ENCODE data around the gene SLBP. TPM values are rescaled to one million over a fixed set of nuclear protein-coding genes. Genes with fewer than 3 reads are reported as not detected.

SLBP gene
- total RNA-seq, 1 donor from 2014 or later = 45.8 TPM

DNA sequence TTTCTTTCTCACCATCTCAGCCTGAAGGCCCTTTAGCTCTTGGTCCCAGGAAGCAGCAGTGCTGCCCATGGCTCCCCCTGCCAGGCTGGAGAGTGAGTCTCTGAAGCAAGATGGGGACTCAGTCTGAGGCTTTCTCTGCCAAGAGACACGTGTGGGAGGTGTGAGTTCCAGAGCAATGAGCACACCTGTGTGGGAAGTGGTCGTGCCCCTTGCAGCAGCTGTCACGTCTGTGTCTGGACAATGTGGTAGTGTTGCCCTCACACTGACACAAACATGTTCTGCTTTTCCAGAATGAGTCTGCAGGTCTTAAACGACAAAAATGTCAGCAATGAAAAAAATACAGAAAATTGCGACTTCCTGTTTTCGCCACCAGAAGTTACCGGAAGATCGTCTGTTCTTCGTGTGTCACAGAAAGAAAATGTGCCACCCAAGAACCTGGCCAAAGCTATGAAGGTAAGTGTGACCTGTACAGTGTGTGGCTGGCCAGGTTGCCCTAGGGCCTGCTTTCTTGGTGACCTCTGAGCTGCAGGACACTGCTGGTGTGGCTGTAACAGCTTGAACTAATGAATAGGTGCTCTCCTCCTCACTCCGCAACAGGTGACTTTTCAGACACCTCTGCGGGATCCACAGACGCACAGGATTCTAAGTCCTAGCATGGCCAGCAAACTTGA is 11.1 kb upstream of the SLBP start:
- no peak for DNase-seq (ENCODE audit: low spot score in 2 of 2, unreplicated experiment in 2 of 2)
- H3K9me3 Mint-ChIP-seq = no peaks in the 10 kb centered on the region
- peaks cover 8% of the 10 kb centered on the region for H3K36me3 Mint-ChIP-seq
- no peak overlapping the region for H3K27ac Mint-ChIP-seq
- no peaks in the 10 kb centered on the region for H3K27me3 Mint-ChIP-seq (ENCODE audit: low read depth)
- H3K4me1 Mint-ChIP-seq = peaks cover 30% of the 10 kb centered on the region
- TF ChIP-seq, protein P1, sequence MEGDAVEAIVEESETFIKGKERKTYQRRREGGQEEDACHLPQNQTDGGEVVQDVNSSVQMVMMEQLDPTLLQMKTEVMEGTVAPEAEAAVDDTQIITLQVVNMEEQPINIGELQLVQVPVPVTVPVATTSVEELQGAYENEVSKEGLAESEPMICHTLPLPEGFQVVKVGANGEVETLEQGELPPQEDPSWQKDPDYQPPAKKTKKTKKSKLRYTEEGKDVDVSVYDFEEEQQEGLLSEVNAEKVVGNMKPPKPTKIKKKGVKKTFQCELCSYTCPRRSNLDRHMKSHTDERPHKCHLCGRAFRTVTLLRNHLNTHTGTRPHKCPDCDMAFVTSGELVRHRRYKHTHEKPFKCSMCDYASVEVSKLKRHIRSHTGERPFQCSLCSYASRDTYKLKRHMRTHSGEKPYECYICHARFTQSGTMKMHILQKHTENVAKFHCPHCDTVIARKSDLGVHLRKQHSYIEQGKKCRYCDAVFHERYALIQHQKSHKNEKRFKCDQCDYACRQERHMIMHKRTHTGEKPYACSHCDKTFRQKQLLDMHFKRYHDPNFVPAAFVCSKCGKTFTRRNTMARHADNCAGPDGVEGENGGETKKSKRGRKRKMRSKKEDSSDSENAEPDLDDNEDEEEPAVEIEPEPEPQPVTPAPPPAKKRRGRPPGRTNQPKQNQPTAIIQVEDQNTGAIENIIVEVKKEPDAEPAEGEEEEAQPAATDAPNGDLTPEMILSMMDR (IDR thresholded peaks at IDR 0.05; ENCODE audit: unreplicated experiment) = no peak
- peak overlapping the region; percentile 84 for H3K4me3 Mint-ChIP-seq

- peak overlapping the region; percentile 84 for H3K4me3 Mint-ChIP-seq
- TF ChIP-seq, protein P1 (IDR thresholded peaks at IDR 0.05; ENCODE audit: unreplicated experiment) = no peak
- H3K9me3 Mint-ChIP-seq = no peaks in the 10 kb centered on the region
- H3K27ac Mint-ChIP-seq = peak overlapping the region; percentile 76
- H3K4me1 Mint-ChIP-seq = peaks cover 30% of the 10 kb centered on the region
- no peaks in the 10 kb centered on the region for H3K27me3 Mint-ChIP-seq (ENCODE audit: low read depth)
- no peak for DNase-seq (ENCODE audit: low spot score in 2 of 2, unreplicated experiment in 2 of 2)
- H3K36me3 Mint-ChIP-seq = peaks cover 5% of the 10 kb centered on the region
Observed at GRCh38 chr4:1722551-1723118, 10.5 kb upstream of the SLBP start.

DNA sequence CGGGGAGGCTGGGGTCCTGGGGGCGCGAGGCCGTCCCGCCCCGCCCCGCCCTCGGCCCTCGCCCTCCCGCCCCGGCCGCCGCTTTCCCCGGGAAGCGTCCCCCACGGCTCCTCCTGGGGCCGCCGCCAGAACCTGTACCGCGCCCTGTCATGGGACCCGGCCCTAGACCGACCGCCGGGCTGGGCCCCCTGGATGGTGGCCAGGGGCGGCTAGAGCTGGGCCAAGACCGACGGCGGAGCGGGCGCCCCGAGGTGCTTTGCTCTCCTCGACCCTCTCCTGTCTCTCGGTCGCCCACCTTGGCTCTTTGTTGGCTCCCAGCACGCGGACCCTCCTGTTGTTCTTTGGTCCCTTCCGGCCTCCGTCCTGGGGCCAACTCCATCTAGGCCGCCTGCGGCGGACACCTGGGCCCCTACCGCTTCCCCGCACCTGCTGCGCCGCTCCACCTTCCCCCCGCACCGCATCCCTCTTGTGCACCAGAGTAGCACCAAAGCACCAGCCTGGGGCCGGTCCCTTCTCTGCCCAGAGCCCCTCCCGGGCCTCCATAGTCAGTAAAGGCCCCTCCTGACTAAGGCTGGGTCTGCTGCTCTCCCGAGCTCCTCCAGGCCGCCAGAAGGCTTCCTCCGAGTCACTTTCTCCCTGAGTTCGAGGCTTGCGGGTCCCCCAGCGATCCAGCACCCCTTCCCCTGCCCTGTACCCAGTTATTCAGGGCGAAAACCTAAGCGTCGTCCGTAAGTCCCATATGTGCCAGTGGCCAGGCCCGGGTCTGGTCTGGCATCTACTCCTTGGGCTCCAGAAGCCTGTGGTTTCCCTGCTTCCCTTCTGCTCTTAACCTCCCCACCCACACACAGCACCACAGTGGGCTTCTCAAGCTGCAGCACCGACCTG is 9.8 kb upstream of the SLBP start:
- Mint-ChIP-seq H3K36me3 (peaks cover 5% of the 10 kb centered on the region), H3K4me3 (peak overlapping the region; percentile 84), H3K27ac (peak overlapping the region; percentile 76), H3K9me3 (no peaks in the 10 kb centered on the region), H3K4me1 (peaks cover 30% of the 10 kb centered on the region), H3K27me3 (ENCODE audit: low read depth) (no peaks in the 10 kb centered on the region)
- DNase-seq (ENCODE audit: low spot score in 2 of 2, unreplicated experiment in 2 of 2) = no peak
- TF ChIP-seq, protein P1 (IDR thresholded peaks at IDR 0.05; ENCODE audit: unreplicated experiment) = no peak

- Mint-ChIP-seq H3K36me3 (peaks cover 1% of the 10 kb centered on the region), H3K4me3 (peak within 1 kb of the TSS; percentile 85), H3K27ac (peak within 1 kb of the TSS; percentile 96), H3K9me3 (no peaks in the 10 kb centered on the region), H3K27me3 (ENCODE audit: low read depth) (no peaks in the 10 kb centered on the region), H3K4me1 (peaks cover 30% of the 10 kb centered on the region)
- DNase-seq (ENCODE audit: low spot score in 2 of 2, unreplicated experiment in 2 of 2) = peak; percentile 86 to 91
- TF ChIP-seq, protein P1 (IDR thresholded peaks at IDR 0.05; ENCODE audit: unreplicated experiment) = no peak
Observed at GRCh38 chr4:1721003-1721665, 9.0 kb upstream of the SLBP start, which contains the start of the genes TACC3 and TMEM129. Gene TACC3, plus strand, starts transcription at chr4:1721521. Its CDS starts 1,901 bp downstream, at chr4:1723422. Gene TMEM129, minus strand, starts transcription at chr4:1721323. Its CDS starts 486 bp downstream, at chr4:1720837.
